SU-DHL-6 (cell line): ENCODE measurements around the gene RAB40B.

Experiments
- H2AFZ ChIP-seq: fragments of 200-600 bp; sonication (generic); 2 replicates; pipeline ENCODE4 v1.6.1; 2014; ENCODE audit warnings: low read depth, mild to moderate bottlenecking, moderate library complexity, mixed read lengths, antibody characterized with exemption, low read length; ENCODE audit not compliant: severe bottlenecking
- H3F3A ChIP-seq: fragments of 200-600 bp; shearing (Covaris generic); 2 replicates; pipeline ENCODE4 v1.6.0; 2016; ENCODE audit warnings: antibody characterized with exemption, mild to moderate bottlenecking; ENCODE audit not compliant: insufficient read depth
- H3K27ac ChIP-seq: fragments of 200-600 bp; sonication (generic); 2 replicates; pipeline ENCODE4 v1.5.1; 2016; ENCODE audit warnings: low read depth, mild to moderate bottlenecking, low read length, moderate library complexity, mixed read lengths
- H3K27me3 ChIP-seq: fragments of 200-600 bp; sonication (generic), shearing (Covaris generic); 2 replicates; pipeline ENCODE4 v1.6.0; 2014; ENCODE audit warnings: mild to moderate bottlenecking, low read length
- H3K36me3 ChIP-seq: fragments of 200-600 bp; sonication (generic); 2 replicates; pipeline ENCODE4 v1.6.1; 2014; ENCODE audit warnings: mild to moderate bottlenecking, low read length, mixed read lengths
- H3K4me2 ChIP-seq: fragments of 300-600, 200-600 bp; shearing (Covaris generic), sonication (generic); 2 replicates; pipeline ENCODE4 v1.6.0; 2014; ENCODE audit warnings: low read length, low read depth, mild to moderate bottlenecking; ENCODE audit not compliant: poor library complexity, severe bottlenecking
- H3K4me3 ChIP-seq: fragments of 200-600 bp; sonication (generic); 2 replicates; pipeline ENCODE4 v1.5.1; 2014; ENCODE audit warnings: antibody characterized with exemption, low read length, mild to moderate bottlenecking, mixed read lengths; ENCODE audit not compliant: insufficient read depth, poor library complexity, severe bottlenecking
- H3K79me2 ChIP-seq: fragments of 200-600 bp; sonication (generic); 2 replicates; pipeline ENCODE4 v1.6.1; 2014; ENCODE audit warnings: mild to moderate bottlenecking, low read length, moderate library complexity; ENCODE audit not compliant: insufficient read depth
- H3K9ac ChIP-seq: fragments of 200-600 bp; sonication (generic); 2 replicates; pipeline ENCODE4 v1.7.0; 2014; ENCODE audit warnings: mild to moderate bottlenecking, low read length
- H3K9me2 ChIP-seq: fragments of 200-600 bp; sonication (generic); replicated peaks from 2 replicates; pipeline ENCODE4 v1.6.1; 2014; ENCODE audit warnings: low read length; ENCODE audit not compliant: insufficient read depth
- H3K9me3 ChIP-seq: fragments of 200-600 bp; sonication (generic); 2 replicates; pipeline ENCODE4 v1.6.1; 2014; ENCODE audit warnings: low read length, mixed read lengths; ENCODE audit not compliant: insufficient read depth
- H4K20me1 ChIP-seq: fragments of 200-600 bp; sonication (generic); 2 replicates; pipeline ENCODE4 v1.6.1; 2014; ENCODE audit warnings: low read depth, mild to moderate bottlenecking, antibody characterized with exemption, low read length, moderate library complexity, mixed read lengths
- EZH2phosphoT487 ChIP-seq: fragments of 200-600 bp; sonication (generic), shearing (Covaris generic); conservative IDR thresholded peaks from 2 replicates; pipeline ENCODE4 v1.6.1; 2018; ENCODE audit warnings: mild to moderate bottlenecking, antibody characterized with exemption, low read length, moderate library complexity, mixed read lengths
- TF ChIP-seq, protein P1 (sequence below): fragments of 200-600 bp; sonication (generic); IDR thresholded peaks from one replicate; pipeline ENCODE4 v1.5.1; 2017; ENCODE audit warnings: antibody characterized with exemption, mild to moderate bottlenecking, low read length, moderate library complexity; ENCODE audit not compliant: insufficient read depth, poor library complexity, severe bottlenecking

RAB40B gene

DNA sequence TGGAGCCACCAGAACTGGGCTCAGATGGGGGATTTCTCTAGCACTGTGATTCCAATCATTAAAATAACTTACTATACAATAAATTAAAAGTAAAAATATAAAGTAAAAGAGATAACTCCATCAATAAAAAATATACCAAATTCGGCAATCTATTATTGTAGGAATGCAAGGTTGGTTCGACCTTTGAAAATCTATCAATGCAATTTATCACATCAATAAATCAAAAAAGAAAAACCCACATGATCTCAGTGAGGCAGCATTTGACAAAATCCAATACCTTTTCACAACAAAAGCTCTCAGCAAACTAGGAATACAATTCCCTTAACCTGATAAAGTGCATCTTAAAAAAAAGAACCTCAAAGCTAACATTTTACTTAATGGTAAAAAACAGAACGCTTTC lies 17.0 kb downstream of the RAB40B start:
- H3K4me2 ChIP-seq, result no peak overlapping the region
- H3K27me3 ChIP-seq, result no peaks in the 10 kb centered on the region
- H3K9me3 ChIP-seq, result no peaks in the 10 kb centered on the region
- H3K79me2 ChIP-seq, result no peaks in the 10 kb centered on the region
- TF ChIP-seq, protein P1, sequence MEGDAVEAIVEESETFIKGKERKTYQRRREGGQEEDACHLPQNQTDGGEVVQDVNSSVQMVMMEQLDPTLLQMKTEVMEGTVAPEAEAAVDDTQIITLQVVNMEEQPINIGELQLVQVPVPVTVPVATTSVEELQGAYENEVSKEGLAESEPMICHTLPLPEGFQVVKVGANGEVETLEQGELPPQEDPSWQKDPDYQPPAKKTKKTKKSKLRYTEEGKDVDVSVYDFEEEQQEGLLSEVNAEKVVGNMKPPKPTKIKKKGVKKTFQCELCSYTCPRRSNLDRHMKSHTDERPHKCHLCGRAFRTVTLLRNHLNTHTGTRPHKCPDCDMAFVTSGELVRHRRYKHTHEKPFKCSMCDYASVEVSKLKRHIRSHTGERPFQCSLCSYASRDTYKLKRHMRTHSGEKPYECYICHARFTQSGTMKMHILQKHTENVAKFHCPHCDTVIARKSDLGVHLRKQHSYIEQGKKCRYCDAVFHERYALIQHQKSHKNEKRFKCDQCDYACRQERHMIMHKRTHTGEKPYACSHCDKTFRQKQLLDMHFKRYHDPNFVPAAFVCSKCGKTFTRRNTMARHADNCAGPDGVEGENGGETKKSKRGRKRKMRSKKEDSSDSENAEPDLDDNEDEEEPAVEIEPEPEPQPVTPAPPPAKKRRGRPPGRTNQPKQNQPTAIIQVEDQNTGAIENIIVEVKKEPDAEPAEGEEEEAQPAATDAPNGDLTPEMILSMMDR, result no peak
- TF ChIP-seq EZH2phosphoT487, result no peak
- no peaks in the 10 kb centered on the region for H3K36me3 ChIP-seq
- H2AFZ ChIP-seq, result no peak overlapping the region
- no peaks in the 10 kb centered on the region for H4K20me1 ChIP-seq
- no peaks in the 10 kb centered on the region for H3K9me2 ChIP-seq
- no peak overlapping the region for H3K4me3 ChIP-seq
- H3F3A ChIP-seq, result peaks cover 18% of the 10 kb centered on the region
- no peak overlapping the region for H3K27ac ChIP-seq
- H3K9ac ChIP-seq, result no peak overlapping the region

DNA sequence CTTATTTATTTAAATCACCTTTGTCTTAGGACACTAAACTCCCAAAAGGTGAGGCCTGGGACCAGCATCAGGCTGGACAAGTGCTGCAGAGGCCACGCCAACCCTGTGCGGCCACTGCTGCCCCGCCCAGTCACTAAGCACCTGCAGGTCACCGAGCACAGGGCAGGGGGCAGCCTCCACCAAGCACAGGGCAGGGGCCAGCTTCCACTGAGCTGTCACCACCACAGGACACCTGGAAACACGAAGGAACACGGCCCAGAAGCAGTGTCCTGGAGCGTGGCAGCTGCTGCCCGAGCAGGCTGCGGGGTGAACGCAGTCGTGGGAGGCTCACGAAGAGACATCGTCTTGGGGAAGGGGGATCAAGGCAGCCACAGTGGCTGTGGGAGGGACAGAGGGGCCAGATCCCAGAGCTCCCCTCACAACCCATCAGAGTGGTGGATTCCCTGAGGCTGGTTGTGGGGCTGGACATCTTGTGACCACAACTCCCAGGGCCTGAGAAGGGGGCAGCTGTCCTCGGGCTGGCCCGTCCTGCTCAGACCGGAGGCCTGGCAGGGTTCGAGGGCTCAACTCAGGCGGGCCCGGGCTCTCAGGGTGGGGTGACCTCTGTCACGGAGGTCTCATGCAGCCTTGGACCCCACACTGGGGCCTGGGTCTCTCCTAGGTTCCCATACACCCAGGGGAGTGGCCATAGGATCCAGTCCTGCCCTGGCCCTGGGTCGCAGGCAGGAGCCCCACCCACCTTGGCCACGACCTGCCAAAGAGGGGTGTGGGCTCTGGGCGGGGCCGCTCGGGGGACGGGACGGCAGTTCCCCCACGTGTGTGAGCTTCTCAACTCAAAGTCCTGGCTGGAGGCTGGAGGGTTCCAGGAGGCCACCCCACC lies 18.7 kb downstream of the RAB40B start:
- Histone ChIP-seq H3K79me2 (no peaks in the 10 kb centered on the region), H3K36me3 (no peaks in the 10 kb centered on the region), H3K27ac (0 out of 2 replicates have a peak overlapping the region, but pooled peaks have one; percentile 96), H3K9me2 (no peaks in the 10 kb centered on the region), H3K9ac (no peak overlapping the region), H3F3A (peaks cover 18% of the 10 kb centered on the region), H3K4me2 (no peak overlapping the region), H4K20me1 (no peaks in the 10 kb centered on the region), H3K27me3 (no peaks in the 10 kb centered on the region), H2AFZ (no peak overlapping the region), H3K9me3 (no peaks in the 10 kb centered on the region), H3K4me3 (no peak overlapping the region)
- TF ChIP-seq EZH2phosphoT487, result no peak
- TF ChIP-seq, protein P1, result no peak

DNA sequence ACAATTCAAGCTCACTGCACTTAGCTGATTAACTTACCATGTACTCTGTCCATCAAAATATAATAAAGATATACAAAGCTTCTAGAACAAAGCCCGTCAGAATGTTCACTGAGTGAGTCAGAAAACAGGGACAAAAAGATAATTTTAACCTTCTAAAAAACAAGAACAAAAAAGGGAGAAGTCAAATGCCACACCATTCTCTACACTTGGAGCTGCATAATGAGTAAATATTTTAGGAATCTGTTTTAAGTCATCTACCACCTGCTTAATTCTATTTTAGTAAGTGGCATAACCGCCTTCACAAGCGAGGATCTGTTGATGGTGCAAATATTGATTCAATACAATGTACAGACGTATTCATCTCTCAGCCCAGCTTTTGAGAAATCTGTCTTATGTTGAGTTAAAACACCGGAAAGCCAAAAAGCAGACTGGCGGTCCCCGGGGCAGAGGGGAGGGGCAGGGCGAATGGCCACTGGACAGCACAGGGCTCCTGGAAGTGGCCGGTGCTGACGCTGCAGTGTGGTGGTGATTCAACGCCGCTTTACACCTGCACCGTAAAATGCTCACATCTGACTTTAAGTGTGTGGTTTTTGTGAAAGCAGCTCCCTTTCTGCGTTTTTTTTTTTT lies 20.1 kb downstream of the RAB40B start:
- no peaks in the 10 kb centered on the region for H4K20me1 ChIP-seq
- H3F3A ChIP-seq, result peaks cover 18% of the 10 kb centered on the region
- peak overlapping the region; percentile 68 for H3K4me2 ChIP-seq
- H3K4me3 ChIP-seq, result peak overlapping the region; percentile 36
- peak overlapping the region; percentile 76 for H2AFZ ChIP-seq
- TF ChIP-seq EZH2phosphoT487, result no peak
- TF ChIP-seq, protein P1, result no peak
- peak overlapping the region; percentile 50 for H3K9ac ChIP-seq
- H3K27me3 ChIP-seq, result no peaks in the 10 kb centered on the region
- H3K27ac ChIP-seq, result peak overlapping the region; percentile 96
- no peaks in the 10 kb centered on the region for H3K79me2 ChIP-seq
- H3K9me2 ChIP-seq, result no peaks in the 10 kb centered on the region
- H3K9me3 ChIP-seq, result no peaks in the 10 kb centered on the region
- no peaks in the 10 kb centered on the region for H3K36me3 ChIP-seq
